Measurements from ENCODE around the gene CLCNKB.
"Not testable (repeated sequence)": the region's sequence is repeated elsewhere in the genome, so short reads cannot be mapped to it uniquely, and the experiment has no call there.

The CLCNKB gene

GRCh38 chr1:16019644-16020277, 23.8 kb upstream of the CLCNKB start:
- no peak for DNase-seq (ENCODE audit: low read depth in 2 of 2)
- no peak for TF ChIP-seq CTCF (IDR thresholded peaks at IDR 0.05; ENCODE audit: low read depth, low read length)
- no peak overlapping the region for H3K4me3 ChIP-seq (replicated peaks in 1 of 2; ENCODE audit: low read depth in 2 of 2, low read length in 2 of 2)

GRCh38 chr1:16020325-16020724, 23.3 kb upstream of the CLCNKB start:
- TF ChIP-seq CTCF (IDR thresholded peaks at IDR 0.05; ENCODE audit: low read depth, low read length) = no peak
- DNase-seq (ENCODE audit: low read depth in 2 of 2) = no peak
- no peak overlapping the region for H3K4me3 ChIP-seq (replicated peaks in 1 of 2; ENCODE audit: low read depth in 2 of 2, low read length in 2 of 2)

- H3K4me3 ChIP-seq (replicated peaks in 1 of 2; ENCODE audit: low read depth in 2 of 2, low read length in 2 of 2); DNase-seq (ENCODE audit: low read depth in 2 of 2): not testable (repeated sequence)
Measured at GRCh38 chr1:16020878-16021277, 22.7 kb upstream of the CLCNKB start.

GRCh38 chr1:16021681-16022080, 21.9 kb upstream of the CLCNKB start, which contains the start of gene CLCNKA:
TSS of gene CLCNKA (plus strand) at chr1:16022036. CDS start at chr1:16022620, 584 bp downstream.
- H3K4me3 ChIP-seq (replicated peaks in 1 of 2; ENCODE audit: low read depth in 2 of 2, low read length in 2 of 2) = no peak within 1 kb of the TSS
- TF ChIP-seq CTCF (IDR thresholded peaks at IDR 0.05; ENCODE audit: low read depth, low read length) = no peak
- DNase-seq (ENCODE audit: low read depth in 2 of 2) = no peak

GRCh38 chr1:16022393-16022792, 21.2 kb upstream of the CLCNKB start:
- DNase-seq (ENCODE audit: low read depth in 2 of 2) = no peak
- no peak overlapping the region for H3K4me3 ChIP-seq (replicated peaks in 1 of 2; ENCODE audit: low read depth in 2 of 2, low read length in 2 of 2)
- TF ChIP-seq CTCF (IDR thresholded peaks at IDR 0.05; ENCODE audit: low read depth, low read length) = no peak

- H3K4me3 ChIP-seq (replicated peaks in 1 of 2; ENCODE audit: low read depth in 2 of 2, low read length in 2 of 2) = no peak overlapping the region
- no peak for DNase-seq (ENCODE audit: low read depth in 2 of 2)
- no peak for TF ChIP-seq CTCF (IDR thresholded peaks at IDR 0.05; ENCODE audit: low read depth, low read length)
Measured at GRCh38 chr1:16023050-16023653, 20.4 kb upstream of the CLCNKB start.

GRCh38 chr1:16026302-16026701, 17.3 kb upstream of the CLCNKB start:
- H3K4me3 ChIP-seq (replicated peaks in 1 of 2; ENCODE audit: low read depth in 2 of 2, low read length in 2 of 2); DNase-seq (ENCODE audit: low read depth in 2 of 2): not testable (repeated sequence)
